ENCODE results near the gene ANXA6. TPM values are rescaled to one million over a fixed set of nuclear protein-coding genes. Genes with fewer than 3 reads are reported as not detected.

ANXA6 gene
- polyA plus RNA-seq, 1 of the 3 experiments (the other 2 are of a cell fraction): 87.5 TPM

DNA sequence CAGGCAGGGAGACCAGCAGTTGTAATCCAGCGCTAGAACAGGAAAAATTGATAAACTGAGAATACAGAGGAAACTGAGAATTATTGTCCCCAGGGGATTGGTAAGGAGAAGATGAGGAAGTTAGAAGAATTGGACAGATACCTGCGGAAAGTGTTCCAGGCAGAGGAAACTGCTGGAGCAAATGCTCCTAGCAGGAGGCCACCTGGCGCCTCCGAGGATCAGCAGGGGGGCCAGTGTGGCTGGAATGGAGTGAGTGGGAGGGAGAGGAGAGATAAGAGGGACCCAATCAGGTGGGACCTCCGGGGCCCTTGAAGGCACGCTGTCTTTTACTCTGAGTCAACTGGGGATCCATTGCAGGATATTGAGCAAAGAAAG lies 695 bp upstream of the ANXA6 start:
- H3K36me3 ChIP-seq (replicated peaks in 1 of 2; ENCODE audit: control insufficient read depth in 1 of 2, insufficient read depth in 2 of 2, low read length in 1 of 2): no peaks in the 10 kb centered on the region
- no peak overlapping the region; a peak in 1 of 4 replicates for H3K27ac ChIP-seq (ENCODE audit: low read depth in 2 of 2, low read length in 1 of 2)
- H3K9me3 ChIP-seq: no peaks in the 10 kb centered on the region
- 0 out of 2 replicates have a peak, but pooled peaks cover 3% of the 10 kb centered on the region for H4K20me1 ChIP-seq (ENCODE audit: insufficient read depth)
- ChIA-PET CTCF (interaction anchor here (0.8 to 3.1 kb wide), 6 partner anchors 8 to 157 kb away, joined by 3 to 28 read pairs (median 6); no protein-coding TSS in a partner anchor), POLR2A (interaction anchor here (1.0 kb wide), 1 partner anchor 32 kb away, joined by 3 read pairs; no protein-coding TSS in a partner anchor)
- peak overlapping the region; percentile 82 to 96 for H3K4me3 ChIP-seq (ENCODE audit: low read depth in 2 of 2, low read length in 1 of 2)
- H3K27me3 ChIP-seq (ENCODE audit: insufficient read depth): no peaks in the 10 kb centered on the region
- DNase-seq: no peak
- no peaks in the 10 kb centered on the region for H3F3A ChIP-seq (replicated peaks; ENCODE audit: insufficient read depth)
- H3K79me2 ChIP-seq (ENCODE audit: insufficient read depth): peaks cover 44% of the 10 kb centered on the region
- no peaks in the 10 kb centered on the region for H3K9me2 ChIP-seq
- TF ChIP-seq RFX5 (IDR thresholded peaks at IDR 0.05; ENCODE audit: low read length) (no peak), JUND (IDR thresholded peaks at IDR 0.05) (no peak), EP300 (IDR thresholded peaks at IDR 0.05; ENCODE audit: borderline replicate concordance in 1 of 2, low read depth in 1 of 2, low read length in 1 of 2) (no peak), SIN3A (IDR thresholded peaks at IDR 0.05; ENCODE audit: borderline replicate concordance, low read depth, low read length) (no peak), FOXJ3 (CRISPR knock-in tag; IDR thresholded peaks at IDR 0.05) (no peak), MXI1 (IDR thresholded peaks at IDR 0.05; ENCODE audit: low read depth, low read length) (no peak), CHD2 (IDR thresholded peaks at IDR 0.05; ENCODE audit: low read length, partially characterized antibody) (no peak), TCF12 (IDR thresholded peaks at IDR 0.05) (no peak), NRF1 (IDR thresholded peaks at IDR 0.05; ENCODE audit: low read depth, low read length) (no peak), SMC3 (IDR thresholded peaks at IDR 0.05; ENCODE audit: low read depth, low read length) (no peak), ELF1 (IDR thresholded peaks at IDR 0.05) (no peak), RCOR1 (IDR thresholded peaks at IDR 0.05; ENCODE audit: low read length) (no peak), TAF1 (IDR thresholded peaks at IDR 0.05; ENCODE audit: borderline replicate concordance, low read depth, low read length) (no peak)
- TF ChIP-seq, protein P1, sequence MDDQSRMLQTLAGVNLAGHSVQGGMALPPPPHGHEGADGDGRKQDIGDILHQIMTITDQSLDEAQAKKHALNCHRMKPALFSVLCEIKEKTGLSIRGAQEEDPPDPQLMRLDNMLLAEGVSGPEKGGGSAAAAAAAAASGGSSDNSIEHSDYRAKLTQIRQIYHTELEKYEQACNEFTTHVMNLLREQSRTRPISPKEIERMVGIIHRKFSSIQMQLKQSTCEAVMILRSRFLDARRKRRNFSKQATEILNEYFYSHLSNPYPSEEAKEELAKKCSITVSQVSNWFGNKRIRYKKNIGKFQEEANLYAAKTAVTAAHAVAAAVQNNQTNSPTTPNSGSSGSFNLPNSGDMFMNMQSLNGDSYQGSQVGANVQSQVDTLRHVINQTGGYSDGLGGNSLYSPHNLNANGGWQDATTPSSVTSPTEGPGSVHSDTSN (IDR thresholded peaks at IDR 0.05): no peak
- TF ChIP-seq, protein P2, sequence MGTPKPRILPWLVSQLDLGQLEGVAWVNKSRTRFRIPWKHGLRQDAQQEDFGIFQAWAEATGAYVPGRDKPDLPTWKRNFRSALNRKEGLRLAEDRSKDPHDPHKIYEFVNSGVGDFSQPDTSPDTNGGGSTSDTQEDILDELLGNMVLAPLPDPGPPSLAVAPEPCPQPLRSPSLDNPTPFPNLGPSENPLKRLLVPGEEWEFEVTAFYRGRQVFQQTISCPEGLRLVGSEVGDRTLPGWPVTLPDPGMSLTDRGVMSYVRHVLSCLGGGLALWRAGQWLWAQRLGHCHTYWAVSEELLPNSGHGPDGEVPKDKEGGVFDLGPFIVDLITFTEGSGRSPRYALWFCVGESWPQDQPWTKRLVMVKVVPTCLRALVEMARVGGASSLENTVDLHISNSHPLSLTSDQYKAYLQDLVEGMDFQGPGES (IDR thresholded peaks at IDR 0.05; ENCODE audit: low read depth, low read length): no peak
- TF ChIP-seq, protein P3, sequence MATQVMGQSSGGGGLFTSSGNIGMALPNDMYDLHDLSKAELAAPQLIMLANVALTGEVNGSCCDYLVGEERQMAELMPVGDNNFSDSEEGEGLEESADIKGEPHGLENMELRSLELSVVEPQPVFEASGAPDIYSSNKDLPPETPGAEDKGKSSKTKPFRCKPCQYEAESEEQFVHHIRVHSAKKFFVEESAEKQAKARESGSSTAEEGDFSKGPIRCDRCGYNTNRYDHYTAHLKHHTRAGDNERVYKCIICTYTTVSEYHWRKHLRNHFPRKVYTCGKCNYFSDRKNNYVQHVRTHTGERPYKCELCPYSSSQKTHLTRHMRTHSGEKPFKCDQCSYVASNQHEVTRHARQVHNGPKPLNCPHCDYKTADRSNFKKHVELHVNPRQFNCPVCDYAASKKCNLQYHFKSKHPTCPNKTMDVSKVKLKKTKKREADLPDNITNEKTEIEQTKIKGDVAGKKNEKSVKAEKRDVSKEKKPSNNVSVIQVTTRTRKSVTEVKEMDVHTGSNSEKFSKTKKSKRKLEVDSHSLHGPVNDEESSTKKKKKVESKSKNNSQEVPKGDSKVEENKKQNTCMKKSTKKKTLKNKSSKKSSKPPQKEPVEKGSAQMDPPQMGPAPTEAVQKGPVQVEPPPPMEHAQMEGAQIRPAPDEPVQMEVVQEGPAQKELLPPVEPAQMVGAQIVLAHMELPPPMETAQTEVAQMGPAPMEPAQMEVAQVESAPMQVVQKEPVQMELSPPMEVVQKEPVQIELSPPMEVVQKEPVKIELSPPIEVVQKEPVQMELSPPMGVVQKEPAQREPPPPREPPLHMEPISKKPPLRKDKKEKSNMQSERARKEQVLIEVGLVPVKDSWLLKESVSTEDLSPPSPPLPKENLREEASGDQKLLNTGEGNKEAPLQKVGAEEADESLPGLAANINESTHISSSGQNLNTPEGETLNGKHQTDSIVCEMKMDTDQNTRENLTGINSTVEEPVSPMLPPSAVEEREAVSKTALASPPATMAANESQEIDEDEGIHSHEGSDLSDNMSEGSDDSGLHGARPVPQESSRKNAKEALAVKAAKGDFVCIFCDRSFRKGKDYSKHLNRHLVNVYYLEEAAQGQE (IDR thresholded peaks at IDR 0.05; ENCODE audit: low read depth, low read length): no peak
- peak overlapping the region; percentile 90; the same call in 1 of the 2 replicates for H3K9ac ChIP-seq
- peak overlapping the region; percentile 98 for H3K4me2 ChIP-seq
- 81% methylated on average over 6 of the region's 6 CpGs for WGBS (ENCODE audit: low lambda C conversion rate)
- H2AFZ ChIP-seq (ENCODE audit: low read depth): peak overlapping the region; percentile 97
- H3K4me1 ChIP-seq (ENCODE audit: control insufficient read depth in 1 of 2, insufficient read depth in 2 of 2, low read depth in 1 of 2, low read length in 1 of 2): peaks cover 18 to 31% of the 10 kb centered on the region in 2 experiments; a peak in 2 of 4 replicates

Measured in SK-N-SH (cell line).